WTC11 (cell line): Measurements from ENCODE around the gene IFNGR2. TPM values are rescaled to one million over a fixed set of nuclear protein-coding genes. Genes with fewer than 3 reads are reported as not detected.
"Not testable (repeated sequence)": the region's sequence is repeated elsewhere in the genome, so short reads cannot be mapped to it uniquely, and the experiment has no call there.

ENCODE experiments used
- ATAC-seq: fragments of 200-7000 bp; cut with Tn5 transposase; 2 replicates; pipeline ENCODE4 v1.10.0; 2021; ENCODE audit warnings: mild to moderate bottlenecking, moderate library complexity
- CTCF ChIA-PET: fragments of 300-600 bp; sonication (Branson Sonifier 250); formaldehyde crosslinking; loops from one replicate; lab custom pipeline; 2021; ENCODE audit warnings: antibody characterized with exemption; lab: Charles Lee
- POLR2A ChIA-PET: fragments of 350-600 bp; sonication (Branson Sonifier 250); formaldehyde crosslinking; loops from one replicate; lab custom pipeline; 2021; ENCODE audit warnings: antibody characterized with exemption; lab: Charles Lee
- DNase-seq: peaks from one replicate; pipeline ENCODE4 v3.0.0; 2021; ENCODE audit warnings: low spot score
- H3K27ac Mint-ChIP-seq: 2 replicates; pipeline ENCODE4 v1.8.0; 2021; ENCODE audit warnings: mixed read lengths
- H3K27me3 Mint-ChIP-seq: 2 replicates; pipeline ENCODE4 v1.8.0; 2021; ENCODE audit warnings: low read depth, mild to moderate bottlenecking, moderate library complexity, mixed read lengths
- H3K36me3 Mint-ChIP-seq: 2 replicates; pipeline ENCODE4 v1.8.0; 2021; ENCODE audit warnings: mixed read lengths
- H3K4me1 Mint-ChIP-seq: 2 replicates; pipeline ENCODE4 v1.8.0; 2022; ENCODE audit warnings: mixed read lengths
- H3K4me3 Mint-ChIP-seq: 2 replicates; pipeline ENCODE4 v1.8.0; 2021; ENCODE audit warnings: mild to moderate bottlenecking, moderate library complexity, mixed read lengths
- H3K9me3 Mint-ChIP-seq: 2 replicates; pipeline ENCODE4 v1.8.0; 2021; ENCODE audit warnings: mixed read lengths
- ATF3 ChIP-seq: sonication (generic); formaldehyde crosslinking; conservative IDR thresholded peaks from 2 replicates; pipeline ENCODE4 v1.8.1; 2022; ENCODE audit warnings: mild to moderate bottlenecking, missing genetic modification reagents
- E2F4 ChIP-seq: sonication (generic); formaldehyde crosslinking; IDR thresholded peaks from 2 replicates; pipeline ENCODE4 v1.8.1; 2022; ENCODE audit warnings: low read depth, mild to moderate bottlenecking, moderate library complexity, missing genetic modification reagents, borderline replicate concordance
- E2F5 ChIP-seq: sonication (generic); formaldehyde crosslinking; IDR thresholded peaks from 2 replicates; pipeline ENCODE4 v1.8.1; 2022; ENCODE audit warnings: mild to moderate bottlenecking, moderate library complexity, missing genetic modification reagents
- ETV6 ChIP-seq: sonication (generic); formaldehyde crosslinking; IDR thresholded peaks from 2 replicates; pipeline ENCODE4 v1.8.1; 2022; ENCODE audit warnings: mild to moderate bottlenecking, missing genetic modification reagents
- FOXJ3 ChIP-seq: sonication (generic); formaldehyde crosslinking; IDR thresholded peaks from 2 replicates; pipeline ENCODE4 v1.9.0; 2021; ENCODE audit warnings: missing genetic modification reagents, mild to moderate bottlenecking, borderline replicate concordance
- GRHL2 ChIP-seq: fragments of 250-450 bp; sonication (Bioruptor Pico); IDR thresholded peaks from 2 replicates; pipeline ENCODE4 v1.8.0; 2022; ENCODE audit warnings: mild to moderate bottlenecking, moderate library complexity; ENCODE audit not compliant: insufficient replicate concordance, severe bottlenecking
- HMGXB4 ChIP-seq: sonication (generic); formaldehyde crosslinking; IDR thresholded peaks from 2 replicates; pipeline ENCODE4 v1.8.1; 2023; ENCODE audit warnings: mild to moderate bottlenecking, moderate library complexity, missing genetic modification reagents
- JAZF1 ChIP-seq: fragments of 250-450 bp; sonication (Bioruptor Pico); IDR thresholded peaks from 2 replicates; pipeline ENCODE4 v1.9.0; 2021; ENCODE audit warnings: moderate library complexity, mild to moderate bottlenecking, inconsistent platforms
- KAT7 ChIP-seq: sonication (generic); formaldehyde crosslinking; IDR thresholded peaks from 2 replicates; pipeline ENCODE4 v1.8.1; 2023; ENCODE audit warnings: missing genetic modification reagents, mild to moderate bottlenecking, borderline replicate concordance
- MLX ChIP-seq: sonication (generic); formaldehyde crosslinking; IDR thresholded peaks from 2 replicates; pipeline ENCODE4 v1.8.1; 2023; ENCODE audit warnings: mild to moderate bottlenecking, missing genetic modification reagents, moderate library complexity
- OVOL2 ChIP-seq: fragments of 250-450 bp; sonication (Bioruptor Pico); IDR thresholded peaks from 2 replicates; pipeline ENCODE4 v1.9.0; 2021; ENCODE audit warnings: mild to moderate bottlenecking, borderline replicate concordance
- RELA ChIP-seq: sonication (generic); formaldehyde crosslinking; IDR thresholded peaks from 2 replicates; pipeline ENCODE4 v1.8.1; 2022; ENCODE audit warnings: missing genetic modification reagents, mild to moderate bottlenecking, borderline replicate concordance
- TCF7 ChIP-seq: sonication (generic); formaldehyde crosslinking; IDR thresholded peaks from 2 replicates; pipeline ENCODE4 v1.8.0; 2022; ENCODE audit warnings: mild to moderate bottlenecking, low read depth, missing genetic modification reagents, moderate library complexity
- TEAD4 ChIP-seq: sonication (generic); formaldehyde crosslinking; IDR thresholded peaks from 2 replicates; pipeline ENCODE4 v1.8.0; 2022; ENCODE audit warnings: mild to moderate bottlenecking, missing genetic modification reagents
- ZNF219 ChIP-seq: sonication (generic); formaldehyde crosslinking; IDR thresholded peaks from 2 replicates; pipeline ENCODE4 v1.8.0; 2023; ENCODE audit warnings: missing genetic modification reagents, mild to moderate bottlenecking, borderline replicate concordance
- ZNF317 ChIP-seq: sonication (generic); formaldehyde crosslinking; IDR thresholded peaks from 2 replicates; pipeline ENCODE4 v1.8.1; 2023; ENCODE audit warnings: low read depth, mild to moderate bottlenecking, moderate library complexity, missing genetic modification reagents, borderline replicate concordance
- ZNF396 ChIP-seq: fragments of 250-450 bp; sonication (Bioruptor Pico); IDR thresholded peaks from 2 replicates; pipeline ENCODE4 v1.8.0; 2021; ENCODE audit warnings: mild to moderate bottlenecking, moderate library complexity, borderline replicate concordance
- ZNF423 ChIP-seq: fragments of 250-450 bp; sonication (Bioruptor Pico); IDR thresholded peaks from 2 replicates; pipeline ENCODE4 v2.1.2; 2022; ENCODE audit warnings: mild to moderate bottlenecking, moderate library complexity
- ZSCAN18 ChIP-seq: fragments of 250-450 bp; sonication (Bioruptor Pico); IDR thresholded peaks from 2 replicates; pipeline ENCODE4 v2.1.2; 2022; ENCODE audit warnings: mild to moderate bottlenecking, moderate library complexity
- total RNA-seq: library from RNA; stranded (reverse); gene quantifications from 3 replicates; pipeline ENCODE4 v1.2.3, GENCODE V29; 2021

The IFNGR2 gene
- total RNA-seq, 1 experiment from 2014 or later = 34.1 TPM

- no peak for TF ChIP-seq ETV6 (CRISPR knock-in tag)
These were observed 3.3 kb downstream of the IFNGR2 start (continued) for GRCh38 chr21:33406493-33406892.

- Mint-ChIP-seq H3K27ac (peak overlapping the region; percentile 86), H3K4me1 (peaks cover 16% of the 10 kb centered on the region)
These were observed 8.8 kb downstream of the IFNGR2 start for GRCh38 chr21:33411949-33412430.

GRCh38 chr21:33412439-33412831 is 9.2 kb downstream of the IFNGR2 start:
- Mint-ChIP-seq H3K36me3 (peaks cover 19% of the 10 kb centered on the region), H3K27ac (peak overlapping the region; percentile 86), H3K4me1 (peaks cover 16% of the 10 kb centered on the region)
- POLR2A ChIA-PET, DNase-seq, H3K27me3 Mint-ChIP-seq, H3K4me3 Mint-ChIP-seq, ATAC-seq, H3K9me3 Mint-ChIP-seq: not testable (repeated sequence)
- CTCF ChIA-PET = interaction anchor here (0.9 to 1.8 kb wide), 2 partner anchors 8 to 51 kb away, joined by 3 to 13 read pairs; no protein-coding TSS in a partner anchor

More at GRCh38 chr21:33411949-33412430, 8.8 kb downstream of the IFNGR2 start:
- Mint-ChIP-seq H3K36me3 (peaks cover 19% of the 10 kb centered on the region), H3K9me3 (no peaks in the 10 kb centered on the region), H3K27me3 (no peaks in the 10 kb centered on the region), H3K4me3 (no peak overlapping the region)
- TF ChIP-seq TCF7 (CRISPR knock-in tag) (no peak), HMGXB4 (no peak), ZNF317 (CRISPR knock-in tag) (no peak)
- ChIA-PET CTCF (interaction anchor here (0.9 to 1.8 kb wide), 2 partner anchors 8 to 50 kb away, joined by 3 to 13 read pairs; no protein-coding TSS in a partner anchor), POLR2A (no interaction called here)
- ATAC-seq (no peak), DNase-seq (no peak)

GRCh38 chr21:33412832-33413519 is 9.8 kb downstream of the IFNGR2 start:
- ATAC-seq = peak; percentile 62
- CTCF ChIA-PET = interaction anchor here (0.6 to 1.8 kb wide), 4 partner anchors 9 to 51 kb away, joined by 3 to 13 read pairs (median 4); no protein-coding TSS in a partner anchor
- Mint-ChIP-seq H3K4me1 (peaks cover 16% of the 10 kb centered on the region), H3K27ac (peak overlapping the region; percentile 86), H3K9me3 (no peaks in the 10 kb centered on the region), H3K36me3 (peaks cover 19% of the 10 kb centered on the region), H3K4me3 (no peak overlapping the region), H3K27me3 (no peaks in the 10 kb centered on the region)
- no peak for DNase-seq
- POLR2A ChIA-PET = no interaction called here
- no peak for TF ChIP-seq ZNF423 (CRISPR knock-in tag)
- no peak for TF ChIP-seq OVOL2 (CRISPR knock-in tag)
- TF ChIP-seq ATF3 (CRISPR knock-in tag) = no peak
- TF ChIP-seq ZSCAN18 = no peak
- no peak for TF ChIP-seq E2F4 (CRISPR knock-in tag)
- no peak for TF ChIP-seq MLX (CRISPR knock-in tag)
- TF ChIP-seq ZNF396 (CRISPR knock-in tag) = no peak
- no peak for TF ChIP-seq KAT7 (CRISPR knock-in tag)
- no peak for TF ChIP-seq TEAD4
- TF ChIP-seq E2F5 (CRISPR knock-in tag) = no peak
- TF ChIP-seq ZNF219 (CRISPR knock-in tag) = no peak
- TF ChIP-seq GRHL2 (CRISPR knock-in tag) = no peak
- no peak for TF ChIP-seq JAZF1 (CRISPR knock-in tag)
- TF ChIP-seq FOXJ3 (CRISPR knock-in tag) = no peak
- TF ChIP-seq RELA (CRISPR knock-in tag) = no peak
